HEK293T (cell line): ENCODE data around the gene MYOF.
A peak's percentile ranks its signal among the peaks of the same experiment; 100 is the strongest.
"Not testable (repeated sequence)": the region's sequence is repeated elsewhere in the genome, so short reads cannot be mapped to it uniquely, and the experiment has no call there.

Source experiments
- CTCF ChIA-PET: fragments of 350-600 bp; formaldehyde crosslinking; extraction: SDS; loops from one replicate; lab custom pipeline; 2021; ENCODE audit warnings: antibody characterized with exemption, inconsistent platforms; lab: Yijun Ruan, JAX
- POLR2A ChIA-PET: fragments of 350-600 bp; formaldehyde crosslinking; extraction: SDS; loops from one replicate; lab custom pipeline; 2020; ENCODE audit warnings: antibody characterized with exemption, inconsistent platforms; lab: Yijun Ruan, JAX
- DNase-seq: peaks from one replicate; pipeline ENCODE4 v3.0.0; 2012; ENCODE audit warnings: mixed read lengths; ENCODE audit errors: extremely low spot score
- ARNT ChIP-seq: fragments of 450-650 bp; IDR thresholded peaks from 2 replicates; pipeline ENCODE4 v1.6.1; 2017; ENCODE audit warnings: mild to moderate bottlenecking
- BHLHE40 ChIP-seq: fragments of 450-650 bp; IDR thresholded peaks from 2 replicates; pipeline ENCODE4 v1.6.1; 2016; ENCODE audit warnings: mild to moderate bottlenecking, moderate library complexity, borderline replicate concordance
- CTBP1 ChIP-seq: fragments of 450-650 bp; IDR thresholded peaks from 2 replicates; pipeline ENCODE4 v1.6.1; 2016; ENCODE audit warnings: borderline replicate concordance
- ELF4 ChIP-seq: fragments of 450-650 bp; IDR thresholded peaks from 2 replicates; pipeline ENCODE4 v1.6.1; 2017; ENCODE audit warnings: antibody characterized with exemption
- FOXA1 ChIP-seq: fragments of 450-650 bp; IDR thresholded peaks from 2 replicates; pipeline ENCODE4 v1.6.1; 2016; ENCODE audit warnings: mild to moderate bottlenecking
- FOXK2 ChIP-seq: fragments of 450-650 bp; IDR thresholded peaks from 2 replicates; pipeline ENCODE4 v1.6.1; 2016; ENCODE audit warnings: mild to moderate bottlenecking
- FOXM1 ChIP-seq: fragments of 450-650 bp; IDR thresholded peaks from 2 replicates; pipeline ENCODE4 v1.6.1; 2017; ENCODE audit warnings: mild to moderate bottlenecking, borderline replicate concordance
- HDGF ChIP-seq: fragments of 450-650 bp; IDR thresholded peaks from 2 replicates; pipeline ENCODE4 v1.6.1; 2017; ENCODE audit warnings: antibody characterized with exemption, borderline replicate concordance
- L3MBTL2 ChIP-seq: fragments of 450-650 bp; conservative IDR thresholded peaks from 2 replicates; pipeline ENCODE4 v1.6.1; 2016; ENCODE audit warnings: mild to moderate bottlenecking
- LEF1 ChIP-seq: fragments of 450-650 bp; IDR thresholded peaks from 2 replicates; pipeline ENCODE4 v1.6.1; 2017; ENCODE audit warnings: mild to moderate bottlenecking, borderline replicate concordance
- NFRKB ChIP-seq: fragments of 450-650 bp; IDR thresholded peaks from 2 replicates; pipeline ENCODE4 v1.6.1; 2016; ENCODE audit warnings: mild to moderate bottlenecking, moderate library complexity
- PKNOX1 ChIP-seq: fragments of 450-650 bp; IDR thresholded peaks from 2 replicates; pipeline ENCODE4 v1.6.1; 2016
- SP1 ChIP-seq: fragments of 450-650 bp; IDR thresholded peaks from 2 replicates; pipeline ENCODE4 v1.6.1; 2017
- SUZ12 ChIP-seq: fragments of 450-650 bp; IDR thresholded peaks from 2 replicates; pipeline ENCODE4 v1.6.1; 2016; ENCODE audit warnings: mild to moderate bottlenecking
- TARDBP ChIP-seq: fragments of 450-650 bp; IDR thresholded peaks from 2 replicates; pipeline ENCODE4 v1.6.1; 2016
- ZNF384 ChIP-seq: fragments of 450-650 bp; IDR thresholded peaks from 2 replicates; pipeline ENCODE4 v1.6.1; 2016

The MYOF gene

GRCh38 chr10:93473161-93473560 is 9.0 kb downstream of the MYOF start:
- ChIA-PET CTCF (interaction anchor here (1.5 kb wide), 1 partner anchor 10 kb away, joined by 7 read pairs; the partner anchor contains the start of gene MYOF), POLR2A (interaction anchor here (2.0 kb wide), 1 partner anchor 96 kb away, joined by 4 read pairs; no protein-coding TSS in a partner anchor)
- no peak for TF ChIP-seq SP1
- no peak for TF ChIP-seq ARNT
- TF ChIP-seq TARDBP = no peak
- no peak for TF ChIP-seq ELF4
- no peak for TF ChIP-seq ZNF384
- no peak for TF ChIP-seq BHLHE40
- no peak for TF ChIP-seq NFRKB
- no peak for TF ChIP-seq CTBP1
- no peak for TF ChIP-seq HDGF
- TF ChIP-seq FOXK2 = no peak
- DNase-seq = no peak

- DNase-seq = no peak
- CTCF ChIA-PET = interaction anchor here (0.6 to 1.4 kb wide), 5 partner anchors 11 to 571 kb away, joined by 4 to 14 read pairs (median 5); partner anchors contain the start of gene MYOF
- POLR2A ChIA-PET = interaction anchor here (1.2 kb wide), 1 partner anchor 34 kb away, joined by 6 read pairs; no protein-coding TSS in a partner anchor
Measured at GRCh38 chr10:93471110-93471651, 11.0 kb downstream of the MYOF start.

GRCh38 chr10:93469454-93469853 is 12.7 kb downstream of the MYOF start:
- DNase-seq = no peak
- ChIA-PET CTCF (interaction anchor here (0.7 kb wide), 1 partner anchor 93 kb away, joined by 4 read pairs; no protein-coding TSS in a partner anchor), POLR2A (interaction anchor here (1.7 kb wide), 1 partner anchor 32 kb away, joined by 5 read pairs; no protein-coding TSS in a partner anchor)
- TF ChIP-seq FOXA1 = no peak
- no peak for TF ChIP-seq PKNOX1
- TF ChIP-seq CTBP1 = no peak
- no peak for TF ChIP-seq ARNT
- TF ChIP-seq FOXM1 = no peak
- no peak for TF ChIP-seq SP1
- TF ChIP-seq L3MBTL2 = no peak
- TF ChIP-seq BHLHE40 = no peak

More at GRCh38 chr10:93471110-93471651, 11.0 kb downstream of the MYOF start:
- TF ChIP-seq FOXM1 (no peak), LEF1 (no peak), ZNF384 (peak; percentile 85), SUZ12 (no peak), BHLHE40 (no peak), NFRKB (no peak), HDGF (no peak)

- no peak for DNase-seq
- POLR2A ChIA-PET = interaction anchor here (1.7 kb wide), 1 partner anchor 31 kb away, joined by 5 read pairs; no protein-coding TSS in a partner anchor
- TF ChIP-seq CTBP1 (no peak), FOXM1 (no peak), TARDBP (no peak), ELF4 (no peak), PKNOX1 (no peak), HDGF (no peak), BHLHE40 (no peak), NFRKB (no peak), SP1 (no peak), L3MBTL2 (no peak), LEF1 (no peak), SUZ12 (no peak), ZNF384 (no peak), FOXA1 (no peak), FOXK2 (no peak), ARNT (no peak)
- CTCF ChIA-PET = no interaction called here
Measured at GRCh38 chr10:93468461-93469213, 13.5 kb downstream of the MYOF start.

GRCh38 chr10:93467635-93468034 is 14.5 kb downstream of the MYOF start:
- DNase-seq, CTCF ChIA-PET: not testable (repeated sequence)
- POLR2A ChIA-PET = interaction anchor here (1.7 kb wide), 1 partner anchor 30 kb away, joined by 5 read pairs; no protein-coding TSS in a partner anchor

- no peak for TF ChIP-seq FOXA1
- no peak for TF ChIP-seq L3MBTL2
- TF ChIP-seq ELF4 = no peak
- no peak for TF ChIP-seq ARNT
- no peak for TF ChIP-seq SUZ12
- TF ChIP-seq HDGF = no peak
- no peak for DNase-seq
- ChIA-PET CTCF (interaction anchor here (2.3 kb wide), 1 partner anchor 16 kb away, joined by 7 read pairs; the partner anchor contains the start of gene MYOF), POLR2A (interaction anchor here (0.8 kb wide), 1 partner anchor 29 kb away, joined by 3 read pairs; no protein-coding TSS in a partner anchor)
Measured at GRCh38 chr10:93465806-93466675, 16.1 kb downstream of the MYOF start.
